MM.1S (cell line): ENCODE results near the gene TMPRSS3.

Source experiments
- EZH2 ChIP-seq: fragments of 300-600 bp; sonication (generic); optimal IDR thresholded peaks from 2 replicates; pipeline ENCODE3; 2017; ENCODE audit warnings: low read depth, mild to moderate bottlenecking, antibody characterized with exemption, low read length, mixed read lengths
- EZH2phosphoT487 ChIP-seq: fragments of 300-600 bp; sonication (generic); IDR thresholded peaks from 2 replicates; pipeline ENCODE4 v1.6.1; 2018; ENCODE audit warnings: antibody characterized with exemption, low read length
- TF ChIP-seq, protein P1 (sequence below): fragments of 300-600 bp; sonication (generic); IDR thresholded peaks from 2 replicates; pipeline ENCODE4 v1.5.1; 2016; ENCODE audit warnings: antibody characterized with exemption, low read length, mixed read lengths

DNA sequence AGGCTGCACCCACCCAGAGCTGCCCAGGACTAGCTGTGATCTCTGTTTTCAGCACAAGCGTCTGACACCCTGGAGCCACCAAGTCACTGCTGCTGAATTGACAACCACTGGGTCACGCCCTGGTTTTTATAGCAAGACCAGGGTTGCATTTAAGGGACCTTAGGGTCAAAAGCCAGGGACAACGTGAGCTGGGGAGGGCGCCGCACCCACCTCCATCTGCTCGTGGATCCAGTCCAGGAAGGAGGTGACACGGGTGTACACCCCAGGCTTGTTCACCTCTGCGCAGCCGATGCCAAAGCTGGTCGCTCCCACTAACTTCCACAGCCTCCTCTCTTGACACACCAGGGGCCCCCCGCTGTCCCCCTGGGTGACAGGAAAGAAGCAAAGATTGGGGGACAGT lies 20.3 kb downstream of the TMPRSS3 start:
- TF ChIP-seq, protein P1, sequence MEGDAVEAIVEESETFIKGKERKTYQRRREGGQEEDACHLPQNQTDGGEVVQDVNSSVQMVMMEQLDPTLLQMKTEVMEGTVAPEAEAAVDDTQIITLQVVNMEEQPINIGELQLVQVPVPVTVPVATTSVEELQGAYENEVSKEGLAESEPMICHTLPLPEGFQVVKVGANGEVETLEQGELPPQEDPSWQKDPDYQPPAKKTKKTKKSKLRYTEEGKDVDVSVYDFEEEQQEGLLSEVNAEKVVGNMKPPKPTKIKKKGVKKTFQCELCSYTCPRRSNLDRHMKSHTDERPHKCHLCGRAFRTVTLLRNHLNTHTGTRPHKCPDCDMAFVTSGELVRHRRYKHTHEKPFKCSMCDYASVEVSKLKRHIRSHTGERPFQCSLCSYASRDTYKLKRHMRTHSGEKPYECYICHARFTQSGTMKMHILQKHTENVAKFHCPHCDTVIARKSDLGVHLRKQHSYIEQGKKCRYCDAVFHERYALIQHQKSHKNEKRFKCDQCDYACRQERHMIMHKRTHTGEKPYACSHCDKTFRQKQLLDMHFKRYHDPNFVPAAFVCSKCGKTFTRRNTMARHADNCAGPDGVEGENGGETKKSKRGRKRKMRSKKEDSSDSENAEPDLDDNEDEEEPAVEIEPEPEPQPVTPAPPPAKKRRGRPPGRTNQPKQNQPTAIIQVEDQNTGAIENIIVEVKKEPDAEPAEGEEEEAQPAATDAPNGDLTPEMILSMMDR: no peak
- TF ChIP-seq EZH2phosphoT487: no peak
- TF ChIP-seq EZH2: no peak
